Stimulated activated CD4-positive, alpha-beta T cell treated with anti-CD3 and anti-CD28 coated beads, Interleukin-1b, Interleukin-23, amount 100 ng/mL, for 48 hours (primary cell): ENCODE data around the gene PSMB8.

ENCODE experiments used
- DNase-seq: peaks from one replicate; pipeline ENCODE4 v3.0.0-alpha.2; 2020

The PSMB8 gene

GRCh38 chr6:32855467-32856174 is 11.8 kb upstream of the PSMB8 start:
- DNase-seq: no peak

DNA sequence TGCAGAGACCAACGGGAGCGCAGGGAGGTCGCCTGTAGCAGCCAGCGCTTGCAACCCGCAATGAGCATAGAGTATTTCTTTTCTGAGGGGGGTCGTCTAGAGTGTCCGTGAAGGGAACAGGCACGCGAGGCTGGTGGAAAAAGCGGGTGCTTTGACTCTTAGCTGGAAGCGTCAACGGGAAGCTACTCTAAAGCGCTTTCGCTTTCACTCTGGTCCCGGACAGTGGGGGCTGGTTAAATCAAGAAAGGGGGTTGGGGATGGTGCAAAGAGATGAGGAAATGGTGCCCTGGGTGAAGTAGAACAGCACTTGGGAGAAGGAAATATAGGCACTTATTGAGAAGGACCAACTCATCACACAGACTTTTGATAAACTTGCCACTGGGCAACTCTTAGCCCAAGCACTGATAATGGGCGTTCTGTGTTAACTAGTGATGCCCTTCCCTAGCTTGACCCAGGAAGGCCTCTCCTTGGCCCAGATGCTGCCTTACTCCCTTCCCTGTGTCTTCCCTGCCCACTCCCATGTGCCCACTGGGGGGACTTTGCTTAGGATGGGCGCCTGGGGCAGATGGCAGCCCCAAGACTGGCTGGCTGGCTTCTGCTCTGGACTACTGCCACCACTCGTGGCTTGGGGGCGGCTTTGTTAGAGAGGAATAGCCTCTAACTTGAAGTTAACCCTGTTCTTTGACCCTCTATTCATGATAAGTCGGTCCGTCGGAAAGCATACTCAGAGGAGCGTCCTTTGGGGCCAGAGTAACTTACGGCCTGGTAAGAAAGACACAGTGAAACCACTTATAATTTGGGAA is 10.7 kb upstream of the PSMB8 start:
- peak; percentile 54 for DNase-seq

DNA sequence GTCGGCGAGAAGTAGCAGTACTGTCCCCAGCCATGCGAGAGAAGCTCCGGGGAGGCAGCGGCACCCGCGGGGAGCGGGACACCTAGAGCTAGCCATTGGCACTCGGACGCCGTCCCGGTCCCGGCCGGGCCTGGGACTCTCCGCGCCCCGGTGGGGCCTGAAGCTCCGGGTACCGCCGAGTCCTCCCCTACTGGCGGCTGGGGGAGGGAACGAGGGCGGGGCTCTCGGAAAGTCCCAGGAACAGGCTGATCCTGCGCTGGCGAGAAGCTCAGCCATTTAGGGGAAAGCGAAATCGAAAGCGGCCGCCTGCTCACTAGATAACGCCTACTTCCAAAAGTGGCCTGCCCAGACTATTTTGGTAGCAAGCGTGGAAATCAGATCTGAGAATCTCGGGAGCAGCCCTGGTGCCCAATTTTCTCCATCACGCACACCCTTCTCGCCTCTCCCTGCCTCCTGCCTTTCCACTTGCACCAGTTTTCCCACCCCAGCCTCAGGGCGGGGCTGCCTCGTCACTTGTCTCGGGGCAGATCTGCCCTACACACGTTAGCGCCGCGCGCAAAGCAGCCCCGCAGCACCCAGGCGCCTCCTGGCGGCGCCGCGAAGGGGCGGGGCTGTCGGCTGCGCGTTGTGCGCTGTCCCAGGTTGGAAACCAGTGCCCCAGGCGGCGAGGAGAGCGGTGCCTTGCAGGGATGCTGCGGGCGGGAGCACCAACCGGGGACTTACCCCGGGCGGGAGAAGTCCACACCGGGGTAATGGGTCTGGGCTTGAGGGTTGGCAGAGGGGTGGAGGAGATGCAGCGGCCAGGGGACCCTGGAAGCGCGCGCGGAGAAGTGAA is 9.9 kb upstream of the PSMB8 start, which contains the start of the genes PSMB9 and TAP1:
TSS of gene PSMB9 (plus strand) at position 652 of the 835 bp plus-strand sequence. CDS start at position 690, 38 bp downstream.
TSS of gene TAP1 (minus strand) at position 164 of the 835 bp plus-strand sequence. CDS start at position 96, 68 bp downstream.
- DNase-seq: peak; percentile 95

DNA sequence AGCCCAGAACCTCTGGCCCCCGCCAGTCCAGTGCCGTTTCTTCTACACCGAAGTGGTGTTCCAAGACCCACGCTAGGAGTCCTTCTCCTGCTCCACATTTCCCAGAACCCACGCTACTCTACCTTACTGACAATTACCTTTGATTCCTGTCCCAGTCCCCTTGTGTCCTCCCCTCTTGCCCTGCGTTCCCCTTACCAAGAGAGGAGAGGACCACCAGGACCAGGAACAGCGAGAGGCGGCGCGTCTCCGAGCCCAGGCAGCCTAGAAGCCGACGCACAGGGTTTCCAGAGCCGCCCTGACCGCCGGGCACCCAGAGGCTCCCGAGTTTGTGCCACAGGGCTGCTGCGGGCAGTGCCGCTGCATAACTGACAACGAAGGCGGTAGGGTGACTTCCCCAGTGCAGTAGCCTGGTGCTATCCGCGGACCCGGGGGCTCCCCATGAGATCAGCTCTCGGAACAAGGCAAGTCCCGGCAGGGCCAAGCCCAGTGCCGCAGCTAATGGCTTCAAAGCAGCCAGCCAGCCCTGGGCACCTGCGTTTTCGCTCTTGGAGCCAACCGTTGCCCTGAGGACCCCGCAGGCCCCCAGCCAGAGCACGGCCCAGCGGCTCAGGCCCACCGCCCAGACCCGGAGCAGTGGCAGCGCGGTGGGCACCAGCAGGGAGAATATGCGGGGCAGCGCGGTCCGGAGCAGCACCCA is 9.1 kb upstream of the PSMB8 start:
- peak; percentile 66 for DNase-seq

- DNase-seq: no peak
Observed at GRCh38 chr6:32852018-32852843, 8.4 kb upstream of the PSMB8 start.

GRCh38 chr6:32851025-32851424 is 7.2 kb upstream of the PSMB8 start:
- DNase-seq: no peak

DNA sequence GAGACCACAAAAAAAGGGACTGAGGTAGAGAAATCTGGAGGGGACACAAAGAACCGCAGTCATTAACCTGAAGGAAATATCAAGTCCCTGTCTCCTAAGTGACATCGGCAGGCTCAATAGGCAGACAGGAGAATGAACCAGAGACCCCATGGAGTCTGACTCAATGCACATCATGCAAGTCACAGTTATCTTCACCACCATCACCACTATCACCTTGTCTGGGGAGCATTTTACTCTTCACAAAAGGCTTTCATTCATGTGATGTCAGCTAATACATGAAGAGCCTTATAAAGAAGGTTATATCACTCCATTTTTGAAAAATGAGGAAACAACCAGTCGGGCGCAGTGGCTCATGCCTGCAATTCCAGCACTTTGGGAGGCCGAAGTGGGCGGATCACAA is 5.3 kb upstream of the PSMB8 start:
- no peak for DNase-seq

GRCh38 chr6:32847795-32848194 is 3.9 kb upstream of the PSMB8 start:
- no peak for DNase-seq

GRCh38 chr6:32847004-32847403 is 3.2 kb upstream of the PSMB8 start:
- DNase-seq: no peak

DNA sequence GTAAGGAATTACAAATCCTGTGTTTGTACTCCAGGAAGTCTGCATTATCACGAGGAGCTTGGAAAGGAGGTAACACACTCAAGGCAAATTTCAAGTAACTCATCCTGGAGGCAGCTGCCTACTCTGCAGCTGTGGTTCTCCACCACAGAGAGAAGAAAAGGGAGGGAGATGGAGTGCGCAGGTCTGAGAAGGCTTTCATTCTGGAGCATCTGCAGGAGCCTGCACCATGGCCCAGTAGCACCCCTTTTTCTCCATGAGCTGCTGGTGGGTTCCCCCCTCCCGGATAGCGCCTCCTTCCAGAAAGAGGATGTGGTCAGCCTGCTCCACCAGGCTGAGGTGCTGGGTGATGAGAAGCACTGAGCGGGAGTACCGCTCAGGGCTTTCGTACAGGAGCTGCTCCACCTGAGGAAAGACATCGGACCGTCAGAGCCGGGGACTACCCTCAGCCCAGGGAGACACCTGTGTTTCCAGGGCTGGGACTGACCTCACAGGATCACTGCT is 1.6 kb upstream of the PSMB8 start:
- DNase-seq: peak; percentile 48

- no peak for DNase-seq
Observed at GRCh38 chr6:32844839-32845383, 1.1 kb upstream of the PSMB8 start.

DNA sequence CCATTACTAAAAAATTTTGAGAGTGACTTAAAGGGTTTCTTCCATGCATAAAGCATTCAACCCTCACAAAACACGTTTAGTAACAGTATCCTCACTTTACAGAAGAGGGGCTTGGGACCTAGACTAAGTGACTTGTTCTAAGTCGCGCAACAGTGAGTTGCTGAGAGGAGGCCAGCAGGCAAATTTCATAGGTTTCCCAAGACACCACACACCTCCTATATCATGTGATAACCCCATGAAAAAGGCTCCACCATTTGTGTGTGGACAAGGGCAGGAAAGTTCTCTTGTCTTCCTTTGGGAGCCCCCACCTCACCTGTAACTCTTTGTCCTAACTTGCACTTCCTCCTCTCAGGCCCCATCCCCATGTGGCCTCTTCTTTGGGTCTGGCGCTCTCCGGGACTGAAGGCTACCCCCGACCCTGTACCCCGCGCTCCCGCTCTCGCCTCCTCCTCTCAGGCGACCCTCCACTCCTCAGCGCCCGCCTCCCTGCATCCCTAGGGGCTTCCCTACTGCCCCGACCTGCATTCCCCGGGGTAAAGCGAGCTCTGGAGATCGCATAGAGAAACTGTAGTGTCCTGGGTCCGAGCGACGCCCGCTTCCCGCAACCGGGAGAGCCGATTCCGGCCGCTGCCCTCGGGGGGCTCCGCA is 392 bp downstream of the PSMB8 start:
- DNase-seq: no peak

GRCh38 chr6:32842690-32843089 is 1.2 kb downstream of the PSMB8 start:
- DNase-seq: no peak

DNA sequence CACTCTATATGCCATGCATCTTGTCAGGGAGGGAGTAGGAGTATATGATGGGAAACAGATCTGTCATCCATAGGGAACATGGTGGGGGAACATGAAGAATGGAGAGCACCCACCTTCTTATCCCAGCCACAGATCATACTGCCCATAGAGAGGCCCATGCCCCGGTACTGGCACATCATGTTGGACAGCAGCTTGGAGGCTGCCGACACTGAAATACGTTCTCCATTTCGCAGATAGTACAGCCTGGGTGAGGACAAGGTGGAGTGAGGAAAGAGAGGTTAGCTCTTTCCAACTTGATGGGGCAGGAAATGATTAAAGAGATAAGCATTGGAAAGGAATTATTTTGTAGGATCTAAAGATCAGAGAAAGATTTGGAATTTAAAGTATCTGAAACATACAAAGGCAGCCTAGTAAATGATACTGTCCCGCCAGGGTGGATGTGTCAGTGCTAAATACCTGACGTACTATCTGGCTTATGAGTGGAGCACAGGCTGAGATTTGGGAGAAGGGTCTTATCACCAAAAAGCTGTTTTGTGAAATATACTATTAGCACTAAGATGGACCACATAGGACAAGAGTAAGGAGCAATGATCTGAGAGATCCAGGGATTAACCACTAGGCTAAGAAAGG is 1.7 kb downstream of the PSMB8 start:
- DNase-seq: no peak

- DNase-seq: peak; percentile 37
Observed at GRCh38 chr6:32840604-32841246, 3.1 kb downstream of the PSMB8 start.

- no peak for DNase-seq
Observed at GRCh38 chr6:32839356-32839755, 4.5 kb downstream of the PSMB8 start.

DNA sequence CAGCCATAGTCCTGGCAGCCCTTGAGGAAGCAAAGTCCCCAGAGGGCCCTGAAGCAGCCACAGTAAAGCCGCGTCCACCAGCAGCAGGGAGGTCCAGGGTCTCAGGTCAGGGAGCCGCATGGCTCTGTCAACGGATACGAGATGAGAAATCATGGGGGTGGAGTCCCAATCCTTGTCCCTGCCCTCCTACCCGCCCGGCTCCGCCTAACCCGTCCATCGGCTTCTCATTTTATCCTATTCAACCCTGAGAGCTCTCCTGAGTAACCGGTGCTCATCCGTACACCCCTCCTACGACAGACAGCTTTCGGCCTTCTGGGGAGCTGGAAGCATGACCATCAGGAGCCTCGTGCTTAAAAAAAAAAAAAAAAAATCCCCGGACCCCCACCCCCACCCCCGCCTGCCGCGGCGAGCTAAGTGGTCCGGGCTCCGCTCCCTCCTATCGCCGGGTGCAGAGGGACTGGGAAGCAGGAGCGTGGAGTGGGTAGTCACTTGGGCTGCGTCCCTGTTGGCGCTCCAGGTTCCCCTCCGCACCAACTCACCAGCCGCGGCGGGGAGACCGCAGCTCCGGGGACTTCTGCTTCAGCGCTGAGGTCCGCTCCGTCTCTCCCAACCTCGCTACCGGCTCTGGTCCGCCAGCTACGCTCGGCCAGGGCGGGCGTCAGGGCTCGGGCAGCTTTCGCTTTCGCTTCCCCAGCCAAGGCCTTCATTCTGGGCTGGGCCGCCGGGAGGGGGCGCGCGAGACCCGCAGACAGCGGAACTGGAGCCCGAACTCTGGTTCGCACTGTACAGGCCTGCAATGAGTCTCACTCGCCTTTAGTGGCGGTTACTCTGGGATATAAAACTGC is 5.5 kb downstream of the PSMB8 start, which contains the start of gene TAP2:
TSS of gene TAP2 (minus strand) at position 626 of the 845 bp plus-strand sequence. CDS start at position 120, 506 bp downstream.
- peak; percentile 96 for DNase-seq

GRCh38 chr6:32837651-32838113 is 6.2 kb downstream of the PSMB8 start:
- DNase-seq: no peak
